NCI-H2107 treated with DMSO at 0.1 percent for 48 hours (cell line): ENCODE results near the gene TUBA8.
"Not testable (repeated sequence)": the region's sequence is repeated elsewhere in the genome, so short reads cannot be mapped to it uniquely, and the experiment has no call there.

Experiments used
- DNase-seq: peaks from one replicate; lab custom pipeline; 2025; ENCODE audit not compliant: unreplicated experiment; lab: John Stamatoyannopoulos, UW

The TUBA8 gene

DNA sequence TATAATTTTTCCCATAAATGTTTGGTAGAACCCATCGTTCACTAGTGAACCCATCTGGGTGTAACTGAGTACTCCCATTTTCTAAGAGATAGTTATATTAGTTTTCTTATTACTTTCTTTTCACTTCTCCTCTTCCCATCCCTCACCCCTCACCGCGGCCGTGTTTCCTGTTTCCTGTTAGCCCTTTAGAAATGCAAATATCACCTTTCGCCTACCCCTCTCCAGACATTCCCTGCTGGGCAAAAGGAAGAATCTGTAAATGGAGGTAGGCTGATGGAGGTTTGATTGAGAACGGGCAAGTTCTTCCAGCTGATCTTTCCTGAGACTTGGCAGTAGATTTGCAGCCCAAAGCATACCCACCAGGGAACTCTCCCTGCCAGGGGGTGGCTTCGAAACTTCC lies 54.7 kb downstream of the TUBA8 start:
- DNase-seq = not testable (repeated sequence)

DNA sequence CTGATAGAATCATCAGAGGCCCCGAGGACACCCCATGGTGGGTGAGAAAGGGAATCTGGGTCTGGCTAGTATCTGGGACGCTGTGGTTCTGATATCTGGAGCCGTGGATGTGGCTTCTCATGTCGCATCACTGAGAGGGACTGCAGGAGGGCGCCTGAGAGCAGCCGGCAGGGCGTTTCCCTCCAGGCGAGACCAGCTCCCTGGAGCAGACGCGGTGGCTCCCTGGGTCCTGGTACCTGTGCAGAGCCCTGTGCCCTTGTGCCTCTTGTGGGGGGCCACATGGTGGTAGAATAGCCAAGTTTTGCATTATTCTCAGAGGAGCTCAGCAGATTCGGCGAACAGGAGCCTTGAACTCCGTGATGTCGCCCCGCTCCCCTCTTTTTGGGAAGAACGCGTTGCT lies 59.7 kb downstream of the TUBA8 start:
- not testable (repeated sequence) for DNase-seq

DNA sequence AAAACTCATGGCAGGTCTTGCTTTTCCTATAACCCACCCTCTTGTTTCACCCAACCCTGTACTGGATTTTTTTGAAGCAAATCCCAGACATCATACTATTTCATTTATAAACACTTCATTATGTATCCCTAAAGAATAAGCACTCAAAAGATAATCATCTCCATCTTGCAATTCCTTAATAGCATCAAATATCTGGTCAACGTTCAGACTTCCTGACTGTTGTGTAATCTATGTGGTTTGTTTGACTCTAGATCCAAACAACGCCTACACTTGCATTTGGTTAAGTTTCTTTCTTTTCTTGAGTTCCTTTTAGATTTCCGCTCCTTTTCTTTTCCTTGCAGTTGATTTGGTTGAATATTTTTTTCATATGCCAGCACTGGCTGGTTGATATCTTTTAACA lies 61.6 kb downstream of the TUBA8 start:
- not testable (repeated sequence) for DNase-seq

DNA sequence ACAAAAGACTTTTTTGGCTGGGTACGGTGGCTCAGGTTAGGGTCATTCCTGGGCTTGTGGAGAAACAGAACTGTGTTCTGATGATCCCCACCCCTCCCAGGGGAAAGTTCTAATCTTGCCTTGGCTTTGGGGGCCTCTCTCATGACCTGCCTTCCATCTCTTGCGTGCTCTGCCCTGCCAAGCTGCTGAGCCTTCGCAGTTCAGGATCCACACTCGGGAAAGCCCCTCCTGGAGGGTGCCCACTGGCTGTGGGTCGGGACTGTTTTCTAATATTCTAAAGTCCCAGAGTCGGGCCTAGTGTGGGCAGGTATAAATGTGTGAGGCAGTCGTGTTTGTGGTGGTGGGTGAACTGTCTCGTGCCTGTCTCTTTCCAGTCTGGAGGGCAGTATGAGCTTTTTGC lies 62.2 kb downstream of the TUBA8 start:
- DNase-seq = not testable (repeated sequence)

DNA sequence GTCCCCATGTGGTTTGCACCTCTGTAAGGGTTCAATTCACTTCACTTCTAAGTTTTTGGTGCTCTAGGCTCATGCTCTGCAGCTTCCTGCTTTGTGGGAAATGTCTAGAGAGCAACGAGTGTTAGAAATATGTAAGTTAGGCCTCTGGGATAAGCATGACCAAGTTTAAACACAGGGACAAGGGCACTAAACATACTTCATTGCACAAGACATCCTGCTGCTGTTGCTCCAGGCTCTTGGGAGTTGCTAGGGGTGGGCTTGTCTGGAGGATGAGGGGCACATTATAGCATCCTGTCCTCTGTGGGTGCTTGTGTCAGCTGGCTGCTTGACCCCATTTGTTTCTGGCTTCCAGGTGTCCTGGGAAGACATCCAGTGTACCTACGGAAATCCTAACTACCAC lies 62.8 kb downstream of the TUBA8 start:
- not testable (repeated sequence) for DNase-seq
